ENCODE data around the gene KIF16B.
"Not testable (repeated sequence)": the region's sequence is repeated elsewhere in the genome, so short reads cannot be mapped to it uniquely, and the experiment has no call there.

The KIF16B gene

DNA sequence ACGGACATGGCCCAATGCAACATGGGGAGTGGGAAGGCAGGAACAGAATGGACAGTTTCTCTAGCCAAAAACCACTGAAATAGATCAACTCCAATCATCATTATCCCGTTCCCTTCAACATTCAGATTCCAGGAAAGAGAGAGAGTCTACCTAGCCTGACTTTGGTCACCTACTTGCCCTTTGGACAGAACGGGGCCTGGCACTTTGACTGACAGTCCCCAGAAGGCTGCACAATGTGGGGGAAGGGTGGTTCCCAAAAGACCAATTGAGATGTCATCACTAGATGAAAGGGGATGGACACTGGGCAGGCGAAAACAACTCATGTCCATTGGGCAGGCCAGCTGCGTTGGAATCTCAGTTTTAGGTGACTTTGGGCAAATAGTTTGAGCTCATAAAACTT lies 15.0 kb upstream of the KIF16B start:
- DNase-seq: no peak

DNA sequence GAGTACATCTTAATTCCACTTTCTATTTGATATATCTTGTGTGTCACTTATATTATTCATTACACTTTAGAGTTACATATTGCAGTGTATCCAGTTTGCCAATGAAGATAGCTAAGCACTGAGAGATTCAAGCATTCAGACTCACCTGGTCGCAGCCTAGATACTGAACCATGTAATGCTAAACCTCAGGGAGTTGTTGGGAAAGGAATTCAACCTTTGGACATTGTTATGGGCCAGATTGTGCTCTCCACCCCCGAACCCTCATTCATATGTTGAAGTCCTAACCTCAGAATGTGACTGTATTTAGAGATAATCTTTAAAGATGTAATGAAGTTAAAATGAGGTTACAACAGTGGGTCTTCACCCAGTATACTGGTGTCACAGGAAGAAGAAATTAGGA lies 13.8 kb upstream of the KIF16B start:
- DNase-seq: no peak

GRCh38 chr20:16583474-16583873 lies 10.2 kb upstream of the KIF16B start:
- no peak for DNase-seq

- DNase-seq: no peak
Measured at GRCh38 chr20:16581241-16581640, 8.0 kb upstream of the KIF16B start.

DNA sequence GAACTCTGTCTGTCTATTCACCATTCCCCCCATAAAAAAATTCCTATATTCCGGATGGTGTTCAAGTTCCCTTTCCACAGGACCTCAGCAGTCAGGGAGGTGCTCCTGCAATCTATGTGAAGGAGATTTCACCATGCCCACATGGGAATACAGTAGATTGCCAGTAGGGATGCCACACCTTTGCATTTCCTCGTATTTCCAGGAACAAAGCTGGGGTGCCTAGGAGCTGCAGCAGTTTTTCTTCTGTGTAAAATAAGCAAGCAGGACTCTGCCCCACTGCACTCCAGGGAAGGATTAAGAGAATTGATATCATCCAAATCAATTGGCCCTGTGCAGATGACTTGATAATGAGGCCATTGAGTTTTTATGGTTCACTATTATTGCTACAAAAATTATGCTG lies 7.4 kb upstream of the KIF16B start:
- no peak for DNase-seq

DNA sequence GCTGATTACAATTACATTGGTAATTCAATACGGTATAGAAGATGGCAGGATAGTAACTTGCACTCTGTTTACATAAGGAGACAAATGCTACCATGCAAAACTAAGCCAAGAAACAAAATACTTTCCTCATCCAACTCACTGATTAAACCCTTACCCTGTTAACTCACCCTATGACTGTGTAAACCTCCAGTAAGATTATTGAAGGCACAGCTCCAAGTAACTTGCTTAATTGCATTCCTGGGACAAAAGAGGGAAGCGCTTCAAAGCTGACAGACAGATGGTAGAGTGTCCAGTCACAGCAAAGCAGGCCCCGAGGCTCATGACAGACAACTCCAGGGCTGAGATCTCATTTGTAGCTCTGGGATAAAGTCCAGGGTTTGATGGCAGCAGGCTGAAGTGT lies 6.9 kb upstream of the KIF16B start:
- no peak for DNase-seq

DNA sequence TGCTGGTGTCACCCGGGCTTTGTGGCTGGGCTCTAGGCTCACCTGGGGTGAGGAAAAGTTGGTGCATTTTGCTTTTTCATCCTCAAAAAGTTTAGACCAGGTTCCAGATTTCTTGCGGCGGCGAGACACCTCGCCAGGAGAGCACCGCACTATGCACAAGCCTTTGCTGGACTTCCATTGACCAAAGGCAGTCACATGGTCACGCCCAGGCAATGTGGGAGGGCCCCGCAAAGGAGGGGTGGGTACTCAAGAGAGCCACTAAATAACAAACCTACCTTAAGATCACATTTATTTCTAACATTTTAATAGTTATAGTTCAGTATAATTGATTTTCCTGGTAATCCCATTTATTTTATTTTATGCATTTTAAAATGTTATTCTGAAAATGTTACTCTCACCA lies 3.0 kb upstream of the KIF16B start:
- no peak for DNase-seq

DNA sequence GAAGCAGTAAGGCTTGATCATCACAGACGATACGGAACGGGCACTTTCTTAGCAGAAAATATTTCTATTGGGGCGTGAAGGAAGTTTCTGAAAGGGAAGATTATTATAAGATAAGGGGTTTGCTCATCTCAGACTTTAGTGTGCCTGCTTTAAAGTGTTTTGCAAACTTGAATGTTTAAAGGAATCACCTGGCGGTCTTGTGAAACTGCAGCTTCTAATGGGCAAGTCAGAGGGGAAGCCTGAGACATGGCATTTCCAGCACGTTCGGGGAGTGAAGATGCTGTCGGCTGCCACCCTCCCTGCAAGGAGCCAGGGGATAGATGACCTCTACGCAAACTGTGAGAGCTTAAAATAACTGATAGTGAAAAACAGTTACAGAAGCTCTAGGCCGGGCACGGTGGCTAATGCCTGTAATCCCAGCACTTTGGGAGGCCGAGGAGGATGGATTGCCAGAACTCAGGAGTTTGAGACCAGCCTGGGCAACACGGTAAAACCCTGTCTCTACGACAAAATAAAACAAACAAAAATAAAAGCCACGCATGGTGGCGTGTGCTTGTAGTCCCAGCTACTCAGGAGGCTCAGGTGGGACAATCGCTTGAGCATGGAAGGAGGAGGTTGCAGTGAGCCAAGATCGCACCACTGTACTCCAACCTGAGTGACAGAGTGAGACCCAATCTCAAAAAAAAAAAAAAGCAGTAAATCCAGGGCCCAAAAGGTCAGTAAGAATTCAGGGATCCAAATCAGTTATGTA lies 2.3 kb upstream of the KIF16B start:
- DNase-seq: no peak

- peak; percentile 85 for DNase-seq
Measured at GRCh38 chr20:16574656-16575355, 1.6 kb upstream of the KIF16B start.

DNA sequence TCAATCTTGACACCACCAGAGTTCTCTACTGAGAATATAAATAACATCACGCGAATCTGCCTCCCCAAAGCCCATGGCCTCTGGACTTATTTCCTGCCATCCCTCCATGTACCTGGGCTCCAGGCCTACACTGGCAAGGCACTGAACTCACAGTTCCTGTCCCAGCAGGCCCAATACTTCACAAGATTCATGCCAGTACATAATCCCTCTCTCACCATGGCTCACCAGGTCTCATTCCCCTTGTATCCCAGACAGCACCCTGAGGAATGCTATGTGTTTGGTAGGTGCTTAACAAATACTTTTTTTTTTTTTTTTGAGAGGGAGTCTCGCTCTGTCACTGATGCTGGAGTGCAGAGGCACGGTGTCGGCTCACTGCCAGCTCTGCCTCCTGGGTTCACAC lies 1.9 kb downstream of the KIF16B start:
- DNase-seq: no peak

DNA sequence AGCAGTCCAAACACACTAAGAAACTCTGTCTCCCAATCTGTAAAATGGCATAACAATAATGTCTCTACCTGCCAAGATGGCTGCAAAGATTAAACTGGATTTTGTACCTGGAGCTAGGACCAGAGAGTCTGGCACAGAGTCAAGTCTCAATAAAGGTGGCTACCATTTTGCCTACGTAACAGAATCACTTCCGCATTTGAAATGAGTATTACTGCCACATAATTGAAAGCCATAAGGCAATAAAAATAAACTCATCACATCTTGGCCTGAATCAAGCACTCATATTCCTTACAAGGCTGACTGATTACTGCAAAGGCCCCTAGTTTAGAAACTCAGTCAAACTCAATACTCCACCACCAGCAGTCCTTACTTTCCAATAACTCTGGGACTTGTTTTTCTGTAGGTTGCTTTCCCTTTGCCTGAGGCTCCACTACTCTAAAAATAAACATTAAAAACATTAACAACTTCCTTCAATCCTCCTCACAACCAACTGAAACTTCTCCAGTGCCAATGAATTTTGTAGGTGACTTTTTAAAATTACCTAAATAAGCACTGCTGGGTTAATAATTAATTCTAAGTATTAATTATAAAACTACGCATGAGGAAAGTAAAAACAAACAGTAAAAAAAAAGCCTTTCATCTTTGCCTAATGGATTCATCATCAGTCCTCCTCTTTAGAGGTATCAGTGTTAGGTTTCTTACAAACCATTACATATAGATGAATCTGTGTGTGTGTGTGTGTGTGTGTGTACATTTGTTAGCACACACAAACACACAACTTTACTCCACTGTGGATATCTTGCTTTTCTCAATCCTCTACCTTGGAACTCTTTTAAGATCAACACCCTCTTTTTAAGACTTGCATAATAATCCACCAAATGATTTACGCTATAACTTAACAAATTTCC lies 3.7 kb downstream of the KIF16B start:
- DNase-seq: no peak

GRCh38 chr20:16566080-16566479 lies 7.2 kb downstream of the KIF16B start:
- no peak for DNase-seq

DNA sequence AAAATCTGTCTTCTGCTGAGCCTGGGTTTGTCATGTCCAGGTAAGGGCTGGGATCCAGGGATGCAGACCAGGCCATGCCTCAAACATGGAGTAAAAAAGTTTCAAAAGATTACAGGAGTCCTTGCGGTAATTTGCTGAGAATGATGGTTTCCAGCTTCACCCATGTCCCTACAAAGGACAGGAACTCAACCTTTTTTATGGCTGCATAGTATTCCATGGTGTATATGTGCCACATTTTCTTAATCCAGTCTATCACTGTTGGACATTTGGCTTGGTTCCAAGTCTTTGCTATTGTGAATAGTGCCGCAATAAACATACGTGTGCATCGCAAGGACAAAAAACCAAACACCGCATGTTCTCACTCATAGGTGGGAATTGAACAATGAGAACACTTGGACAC lies 9.2 kb downstream of the KIF16B start:
- DNase-seq: not testable (repeated sequence)

- no peak for DNase-seq
Measured at GRCh38 chr20:16563066-16563806, 10.0 kb downstream of the KIF16B start.

- DNase-seq: no peak
Measured at GRCh38 chr20:16562259-16562658, 11.0 kb downstream of the KIF16B start.

DNA sequence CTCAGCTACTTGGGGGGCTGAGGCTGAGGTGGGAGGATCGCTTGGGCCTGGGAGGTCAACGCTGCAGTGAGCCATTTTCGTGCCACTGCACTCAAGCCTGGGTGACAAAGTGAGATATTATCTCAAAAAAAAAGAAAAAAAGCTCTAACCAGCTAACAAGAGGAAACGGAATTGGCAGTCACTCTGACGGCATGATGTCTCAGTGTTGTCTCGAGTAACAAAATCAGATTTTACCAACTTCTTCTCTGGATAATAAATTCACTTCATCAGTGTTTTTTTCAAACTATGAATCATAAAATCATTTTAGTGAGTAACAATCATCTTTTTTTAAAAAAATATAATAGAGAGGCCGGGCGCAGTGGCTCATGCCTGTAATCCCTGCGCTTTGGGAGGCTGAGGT lies 12.6 kb downstream of the KIF16B start:
- no peak for DNase-seq

GRCh38 chr20:16560216-16560615 lies 13.0 kb downstream of the KIF16B start:
- no peak for DNase-seq

DNA sequence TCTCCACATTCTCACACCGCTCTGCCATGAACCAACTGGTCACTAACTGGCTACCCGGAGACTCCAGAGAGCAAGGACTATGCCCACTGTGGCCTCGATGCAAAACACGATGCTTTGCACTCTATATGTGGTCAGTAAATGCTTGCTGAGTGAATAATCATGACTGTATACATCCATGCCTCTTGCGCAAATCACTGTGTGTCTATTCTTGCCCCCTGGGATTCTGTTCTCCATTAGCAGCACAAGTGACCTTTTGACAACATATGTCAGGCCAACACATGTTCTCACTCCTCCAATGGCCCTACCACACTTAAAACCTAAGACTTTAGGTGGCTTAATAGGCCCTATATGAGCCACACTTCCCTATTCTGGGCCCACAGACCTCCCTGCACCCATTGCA lies 16.9 kb downstream of the KIF16B start:
- DNase-seq: no peak

GRCh38 chr20:16555754-16556153 lies 17.5 kb downstream of the KIF16B start:
- DNase-seq: no peak

DNA sequence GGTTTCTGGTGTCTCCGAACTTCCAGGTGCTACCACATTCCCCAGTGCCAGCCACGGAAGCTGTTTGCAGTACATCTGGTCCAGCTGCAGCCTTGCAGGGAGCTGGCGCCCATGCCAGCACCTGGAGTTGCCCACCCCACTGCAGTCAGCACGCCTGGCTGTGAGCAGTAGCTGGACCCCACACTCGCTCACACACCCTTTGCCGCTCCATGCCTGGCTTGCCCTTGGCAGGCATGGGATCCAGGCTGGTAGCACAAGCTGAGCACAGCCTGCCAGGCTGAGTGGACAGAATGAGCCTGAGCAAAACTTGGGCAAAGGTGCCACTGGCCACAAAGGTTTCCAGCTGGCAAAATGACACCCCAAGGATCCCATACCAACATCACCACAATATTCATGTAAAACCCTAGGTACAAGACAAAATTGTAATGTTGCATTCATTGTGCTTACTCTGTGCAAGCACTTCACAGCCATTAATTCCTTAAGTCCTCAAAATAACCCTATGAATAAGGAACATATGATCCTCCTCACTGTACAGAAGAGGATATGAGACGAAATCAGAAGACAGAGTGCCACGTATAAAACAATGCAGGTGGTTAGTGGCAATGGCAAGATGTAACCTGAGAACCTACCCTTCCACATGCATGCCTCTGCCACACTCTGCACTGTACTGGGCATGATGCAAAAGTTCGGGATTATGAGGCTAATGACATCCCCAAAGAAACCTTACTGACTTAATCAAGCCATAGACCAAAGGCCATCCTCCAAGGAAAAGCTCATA lies 18.3 kb downstream of the KIF16B start:
- no peak for DNase-seq

DNA sequence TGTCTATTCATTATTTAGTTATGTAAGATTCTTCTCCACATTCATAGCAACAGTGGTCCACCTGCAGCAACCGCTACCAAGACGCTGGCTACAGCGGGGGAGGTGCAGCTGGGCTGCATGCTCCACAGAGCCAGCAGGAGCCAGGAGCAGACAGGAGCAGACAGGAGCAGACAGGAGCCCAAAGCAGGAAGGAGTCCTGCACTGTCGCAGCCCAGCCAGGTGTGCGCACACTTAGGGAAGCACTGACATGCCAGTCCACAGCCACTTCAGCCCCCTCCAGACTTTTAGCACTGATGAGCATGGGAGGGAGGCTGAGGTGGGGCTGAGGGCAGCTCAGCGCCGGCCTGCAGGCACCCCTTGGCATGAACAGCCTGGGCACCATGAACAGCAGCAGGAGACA lies 19.6 kb downstream of the KIF16B start:
- DNase-seq: no peak

DNA sequence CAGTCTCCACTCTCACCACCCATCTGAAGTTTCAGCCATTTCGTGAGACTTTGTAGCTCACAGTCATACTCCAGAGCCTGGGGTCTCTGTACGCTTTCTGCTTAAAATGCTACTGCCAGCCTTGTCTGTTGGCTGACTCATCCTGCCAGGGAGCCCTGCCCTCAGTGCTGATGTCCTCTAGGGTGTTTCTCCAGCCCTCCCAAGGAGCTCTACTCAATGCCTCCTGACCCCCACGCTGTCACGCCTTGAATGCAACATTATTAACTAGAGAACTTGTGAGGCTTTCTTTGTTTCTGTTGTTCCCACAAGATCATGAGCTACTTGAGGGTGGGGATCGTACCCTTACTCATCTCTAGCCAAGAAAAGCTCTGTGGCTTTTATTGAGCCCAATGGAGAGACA lies 20.1 kb downstream of the KIF16B start:
- DNase-seq: no peak
